WTC11 (cell line): ENCODE results near the gene FABP7. TPM values are rescaled to one million over a fixed set of nuclear protein-coding genes. Genes with fewer than 3 reads are reported as not detected.

Source experiments
- ATAC-seq: fragments of 200-7000 bp; cut with Tn5 transposase; 2 replicates; pipeline ENCODE4 v1.10.0; 2021; ENCODE audit warnings: mild to moderate bottlenecking, moderate library complexity
- CTCF ChIA-PET: fragments of 300-600 bp; sonication (Branson Sonifier 250); formaldehyde crosslinking; loops from one replicate; lab custom pipeline; 2021; ENCODE audit warnings: antibody characterized with exemption; lab: Charles Lee
- POLR2A ChIA-PET: fragments of 350-600 bp; sonication (Branson Sonifier 250); formaldehyde crosslinking; loops from one replicate; lab custom pipeline; 2021; ENCODE audit warnings: antibody characterized with exemption; lab: Charles Lee
- DNase-seq: peaks from one replicate; pipeline ENCODE4 v3.0.0; 2021; ENCODE audit warnings: low spot score
- H3K27ac Mint-ChIP-seq: 2 replicates; pipeline ENCODE4 v1.8.0; 2021; ENCODE audit warnings: mixed read lengths
- H3K27me3 Mint-ChIP-seq: 2 replicates; pipeline ENCODE4 v1.8.0; 2021; ENCODE audit warnings: low read depth, mild to moderate bottlenecking, moderate library complexity, mixed read lengths
- H3K36me3 Mint-ChIP-seq: 2 replicates; pipeline ENCODE4 v1.8.0; 2021; ENCODE audit warnings: mixed read lengths
- H3K4me1 Mint-ChIP-seq: 2 replicates; pipeline ENCODE4 v1.8.0; 2022; ENCODE audit warnings: mixed read lengths
- H3K4me3 Mint-ChIP-seq: 2 replicates; pipeline ENCODE4 v1.8.0; 2021; ENCODE audit warnings: mild to moderate bottlenecking, moderate library complexity, mixed read lengths
- H3K9me3 Mint-ChIP-seq: 2 replicates; pipeline ENCODE4 v1.8.0; 2021; ENCODE audit warnings: mixed read lengths
- ATF1 ChIP-seq: sonication (generic); formaldehyde crosslinking; IDR thresholded peaks from 2 replicates; pipeline ENCODE4 v1.8.1; 2023; ENCODE audit warnings: mild to moderate bottlenecking, moderate library complexity, missing genetic modification reagents
- EMX1 ChIP-seq: fragments of 250-450 bp; sonication (Bioruptor Pico); IDR thresholded peaks from 2 replicates; pipeline ENCODE4 v1.8.0; 2021; ENCODE audit warnings: mild to moderate bottlenecking
- GTF2I ChIP-seq: fragments of 250-450 bp; sonication (Bioruptor Pico); conservative IDR thresholded peaks from 2 replicates; pipeline ENCODE4 v1.4.0; 2021; ENCODE audit warnings: mild to moderate bottlenecking
- JAZF1 ChIP-seq: fragments of 250-450 bp; sonication (Bioruptor Pico); IDR thresholded peaks from 2 replicates; pipeline ENCODE4 v1.9.0; 2021; ENCODE audit warnings: moderate library complexity, mild to moderate bottlenecking, inconsistent platforms
- NFATC4 ChIP-seq: fragments of 250-450 bp; sonication (Bioruptor Pico); IDR thresholded peaks from 2 replicates; pipeline ENCODE4 v1.9.0; 2021; ENCODE audit warnings: mild to moderate bottlenecking
- NFE2L1 ChIP-seq: sonication (generic); formaldehyde crosslinking; IDR thresholded peaks from 2 replicates; pipeline ENCODE4 v1.8.1; 2023; ENCODE audit warnings: missing genetic modification reagents
- NFYB ChIP-seq: sonication (generic); formaldehyde crosslinking; conservative IDR thresholded peaks from 2 replicates; pipeline ENCODE4 v1.8.0; 2022; ENCODE audit warnings: low read depth, missing genetic modification reagents
- NR3C1 ChIP-seq: sonication (generic); formaldehyde crosslinking; conservative IDR thresholded peaks from 2 replicates; pipeline ENCODE4 v1.8.1; 2023; ENCODE audit warnings: low read depth, mild to moderate bottlenecking, missing genetic modification reagents
- ZBTB21 ChIP-seq: sonication (generic); formaldehyde crosslinking; IDR thresholded peaks from 2 replicates; pipeline ENCODE4 v1.8.1; 2023; ENCODE audit warnings: mild to moderate bottlenecking, missing genetic modification reagents, borderline replicate concordance
- ZNF396 ChIP-seq: fragments of 250-450 bp; sonication (Bioruptor Pico); IDR thresholded peaks from 2 replicates; pipeline ENCODE4 v1.8.0; 2021; ENCODE audit warnings: mild to moderate bottlenecking, moderate library complexity, borderline replicate concordance
- total RNA-seq: library from RNA; stranded (reverse); gene quantifications from 3 replicates; pipeline ENCODE4 v1.2.3, GENCODE V29; 2021
- TF ChIP-seq, protein P1 (sequence below): sonication (generic); formaldehyde crosslinking; IDR thresholded peaks from 2 replicates; pipeline ENCODE4 v1.8.0; 2023; ENCODE audit warnings: missing genetic modification reagents, mild to moderate bottlenecking, borderline replicate concordance
- TF ChIP-seq, protein P2 (sequence below): fragments of 250-450 bp; sonication (Bioruptor Pico); IDR thresholded peaks from 2 replicates; pipeline ENCODE4 v1.8.0; 2021; ENCODE audit warnings: mild to moderate bottlenecking
- TF ChIP-seq, protein P3 (sequence below): sonication (generic); formaldehyde crosslinking; IDR thresholded peaks from 2 replicates; pipeline ENCODE4 v1.8.1; 2022; ENCODE audit warnings: low read depth, mild to moderate bottlenecking, moderate library complexity, missing genetic modification reagents, borderline replicate concordance

FABP7 gene
- total RNA-seq, 1 experiment from 2014 or later, result 7.2 TPM

DNA sequence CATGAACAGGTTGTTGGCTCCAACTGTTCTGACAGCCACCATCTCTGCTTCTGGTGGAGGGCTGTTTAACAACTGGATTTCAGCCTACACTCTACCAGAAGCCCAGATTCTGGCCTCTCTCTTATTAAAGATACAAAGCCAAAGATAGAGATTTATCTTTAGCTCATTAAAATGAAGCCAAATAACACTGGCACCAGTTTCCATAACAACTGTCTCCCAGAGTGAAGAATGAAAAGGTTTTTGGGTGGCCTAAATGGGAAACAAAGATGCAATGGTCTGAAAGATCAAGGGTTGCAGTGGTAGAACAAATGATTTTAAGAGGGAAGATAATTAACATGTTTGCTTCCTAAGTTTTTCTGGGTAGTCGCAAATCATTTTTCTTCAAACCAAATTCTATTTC is 6.4 kb downstream of the FABP7 start:
- Mint-ChIP-seq H3K9me3 (no peaks in the 10 kb centered on the region), H3K36me3 (no peaks in the 10 kb centered on the region), H3K27ac (no peak overlapping the region), H3K4me1 (peaks cover 50% of the 10 kb centered on the region), H3K27me3 (peaks cover 44% of the 10 kb centered on the region), H3K4me3 (no peak overlapping the region)
- DNase-seq (no peak), ATAC-seq (no peak)
- POLR2A ChIA-PET, result no interaction called here
- TF ChIP-seq, protein P1, sequence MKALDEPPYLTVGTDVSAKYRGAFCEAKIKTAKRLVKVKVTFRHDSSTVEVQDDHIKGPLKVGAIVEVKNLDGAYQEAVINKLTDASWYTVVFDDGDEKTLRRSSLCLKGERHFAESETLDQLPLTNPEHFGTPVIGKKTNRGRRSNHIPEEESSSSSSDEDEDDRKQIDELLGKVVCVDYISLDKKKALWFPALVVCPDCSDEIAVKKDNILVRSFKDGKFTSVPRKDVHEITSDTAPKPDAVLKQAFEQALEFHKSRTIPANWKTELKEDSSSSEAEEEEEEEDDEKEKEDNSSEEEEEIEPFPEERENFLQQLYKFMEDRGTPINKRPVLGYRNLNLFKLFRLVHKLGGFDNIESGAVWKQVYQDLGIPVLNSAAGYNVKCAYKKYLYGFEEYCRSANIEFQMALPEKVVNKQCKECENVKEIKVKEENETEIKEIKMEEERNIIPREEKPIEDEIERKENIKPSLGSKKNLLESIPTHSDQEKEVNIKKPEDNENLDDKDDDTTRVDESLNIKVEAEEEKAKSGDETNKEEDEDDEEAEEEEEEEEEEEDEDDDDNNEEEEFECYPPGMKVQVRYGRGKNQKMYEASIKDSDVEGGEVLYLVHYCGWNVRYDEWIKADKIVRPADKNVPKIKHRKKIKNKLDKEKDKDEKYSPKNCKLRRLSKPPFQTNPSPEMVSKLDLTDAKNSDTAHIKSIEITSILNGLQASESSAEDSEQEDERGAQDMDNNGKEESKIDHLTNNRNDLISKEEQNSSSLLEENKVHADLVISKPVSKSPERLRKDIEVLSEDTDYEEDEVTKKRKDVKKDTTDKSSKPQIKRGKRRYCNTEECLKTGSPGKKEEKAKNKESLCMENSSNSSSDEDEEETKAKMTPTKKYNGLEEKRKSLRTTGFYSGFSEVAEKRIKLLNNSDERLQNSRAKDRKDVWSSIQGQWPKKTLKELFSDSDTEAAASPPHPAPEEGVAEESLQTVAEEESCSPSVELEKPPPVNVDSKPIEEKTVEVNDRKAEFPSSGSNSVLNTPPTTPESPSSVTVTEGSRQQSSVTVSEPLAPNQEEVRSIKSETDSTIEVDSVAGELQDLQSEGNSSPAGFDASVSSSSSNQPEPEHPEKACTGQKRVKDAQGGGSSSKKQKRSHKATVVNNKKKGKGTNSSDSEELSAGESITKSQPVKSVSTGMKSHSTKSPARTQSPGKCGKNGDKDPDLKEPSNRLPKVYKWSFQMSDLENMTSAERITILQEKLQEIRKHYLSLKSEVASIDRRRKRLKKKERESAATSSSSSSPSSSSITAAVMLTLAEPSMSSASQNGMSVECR (CRISPR knock-in tag), result no peak
- TF ChIP-seq JAZF1, result no peak
- TF ChIP-seq, protein P2, sequence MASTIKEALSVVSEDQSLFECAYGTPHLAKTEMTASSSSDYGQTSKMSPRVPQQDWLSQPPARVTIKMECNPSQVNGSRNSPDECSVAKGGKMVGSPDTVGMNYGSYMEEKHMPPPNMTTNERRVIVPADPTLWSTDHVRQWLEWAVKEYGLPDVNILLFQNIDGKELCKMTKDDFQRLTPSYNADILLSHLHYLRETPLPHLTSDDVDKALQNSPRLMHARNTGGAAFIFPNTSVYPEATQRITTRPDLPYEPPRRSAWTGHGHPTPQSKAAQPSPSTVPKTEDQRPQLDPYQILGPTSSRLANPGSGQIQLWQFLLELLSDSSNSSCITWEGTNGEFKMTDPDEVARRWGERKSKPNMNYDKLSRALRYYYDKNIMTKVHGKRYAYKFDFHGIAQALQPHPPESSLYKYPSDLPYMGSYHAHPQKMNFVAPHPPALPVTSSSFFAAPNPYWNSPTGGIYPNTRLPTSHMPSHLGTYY (CRISPR knock-in tag), result no peak
- TF ChIP-seq ATF1 (CRISPR knock-in tag), result no peak
- CTCF ChIA-PET, result interaction anchor here (2.3 kb wide), 1 partner anchor 53 kb away, joined by 6 read pairs; no protein-coding TSS in a partner anchor

DNA sequence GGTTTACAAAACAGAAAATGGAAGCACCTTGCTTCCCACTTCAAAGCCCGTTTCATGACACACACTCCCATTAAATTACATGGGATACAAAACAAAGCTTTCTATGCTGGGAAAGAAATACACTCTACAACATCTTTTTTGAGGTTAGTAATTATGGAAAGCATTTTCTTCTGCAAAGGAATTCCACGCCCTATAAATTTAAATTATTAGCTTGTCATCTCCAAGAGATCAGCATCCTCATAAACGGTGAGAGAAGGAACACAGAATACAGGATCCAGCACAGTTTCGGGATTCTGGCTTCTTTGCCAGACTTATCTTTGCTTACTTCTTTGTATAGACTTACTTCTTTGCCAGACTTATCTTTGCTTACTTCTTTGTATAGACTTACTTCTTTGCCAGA is 8.2 kb downstream of the FABP7 start:
- CTCF ChIA-PET, result interaction anchor here (2.0 kb wide), 1 partner anchor 177 kb away, joined by 8 read pairs; the partner anchor contains the start of gene PKIB
- Mint-ChIP-seq H3K27ac (no peak overlapping the region), H3K36me3 (no peaks in the 10 kb centered on the region), H3K4me3 (peak overlapping the region; percentile 75; the same call in 1 of the 2 replicates), H3K27me3 (peaks cover 55% of the 10 kb centered on the region), H3K4me1 (peaks cover 55% of the 10 kb centered on the region), H3K9me3 (no peaks in the 10 kb centered on the region)
- no peak for ATAC-seq
- POLR2A ChIA-PET, result interaction anchor here (1.0 kb wide), 1 partner anchor 17 kb away, joined by 3 read pairs; no protein-coding TSS in a partner anchor
- TF ChIP-seq NFE2L1 (CRISPR knock-in tag) (no peak), NR3C1 (CRISPR knock-in tag) (no peak), JAZF1 (no peak), EMX1 (no peak)
- TF ChIP-seq, protein P3, sequence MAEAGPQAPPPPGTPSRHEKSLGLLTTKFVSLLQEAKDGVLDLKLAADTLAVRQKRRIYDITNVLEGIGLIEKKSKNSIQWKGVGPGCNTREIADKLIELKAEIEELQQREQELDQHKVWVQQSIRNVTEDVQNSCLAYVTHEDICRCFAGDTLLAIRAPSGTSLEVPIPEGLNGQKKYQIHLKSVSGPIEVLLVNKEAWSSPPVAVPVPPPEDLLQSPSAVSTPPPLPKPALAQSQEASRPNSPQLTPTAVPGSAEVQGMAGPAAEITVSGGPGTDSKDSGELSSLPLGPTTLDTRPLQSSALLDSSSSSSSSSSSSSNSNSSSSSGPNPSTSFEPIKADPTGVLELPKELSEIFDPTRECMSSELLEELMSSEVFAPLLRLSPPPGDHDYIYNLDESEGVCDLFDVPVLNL, result no peak
- no peak for DNase-seq

DNA sequence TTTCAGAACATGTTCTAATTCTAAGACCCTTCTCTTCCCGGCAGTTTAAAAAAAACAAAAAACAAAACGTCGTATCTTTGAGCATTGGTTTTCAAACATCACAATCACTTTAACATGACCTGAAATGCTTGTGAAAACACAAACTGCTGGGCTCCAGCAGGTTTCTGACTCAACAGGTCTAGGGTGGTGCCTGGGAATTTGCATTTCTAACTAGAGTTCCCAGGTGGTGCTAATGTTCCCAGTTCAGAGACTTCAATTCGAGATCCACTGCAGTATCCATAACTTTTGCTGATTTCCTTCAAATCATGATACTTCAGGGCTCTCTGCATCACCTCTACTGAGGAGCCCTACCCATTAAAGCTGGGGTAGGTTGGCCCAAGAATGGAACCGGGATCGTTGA is 8.7 kb downstream of the FABP7 start:
- H3K4me3 Mint-ChIP-seq, result peak overlapping the region; percentile 75
- TF ChIP-seq ZBTB21 (CRISPR knock-in tag), result no peak
- TF ChIP-seq NFYB, result no peak
- TF ChIP-seq NFE2L1 (CRISPR knock-in tag), result no peak
- TF ChIP-seq GTF2I, result no peak
- TF ChIP-seq, all 79 proteins: peak for 0
- Mint-ChIP-seq H3K27ac (no peak overlapping the region), H3K27me3 (peaks cover 55% of the 10 kb centered on the region), H3K9me3 (no peaks in the 10 kb centered on the region), H3K4me1 (peaks cover 60% of the 10 kb centered on the region), H3K36me3 (no peaks in the 10 kb centered on the region)
- no peak for ATAC-seq
- ChIA-PET CTCF (interaction anchor here (1.2 to 2.0 kb wide), 3 partner anchors 15 to 178 kb away, joined by 3 to 17 read pairs (median 8); partner anchors contain the start of gene PKIB), POLR2A (interaction anchor here (1.0 kb wide), 1 partner anchor 17 kb away, joined by 3 read pairs; no protein-coding TSS in a partner anchor)
- no peak for DNase-seq

DNA sequence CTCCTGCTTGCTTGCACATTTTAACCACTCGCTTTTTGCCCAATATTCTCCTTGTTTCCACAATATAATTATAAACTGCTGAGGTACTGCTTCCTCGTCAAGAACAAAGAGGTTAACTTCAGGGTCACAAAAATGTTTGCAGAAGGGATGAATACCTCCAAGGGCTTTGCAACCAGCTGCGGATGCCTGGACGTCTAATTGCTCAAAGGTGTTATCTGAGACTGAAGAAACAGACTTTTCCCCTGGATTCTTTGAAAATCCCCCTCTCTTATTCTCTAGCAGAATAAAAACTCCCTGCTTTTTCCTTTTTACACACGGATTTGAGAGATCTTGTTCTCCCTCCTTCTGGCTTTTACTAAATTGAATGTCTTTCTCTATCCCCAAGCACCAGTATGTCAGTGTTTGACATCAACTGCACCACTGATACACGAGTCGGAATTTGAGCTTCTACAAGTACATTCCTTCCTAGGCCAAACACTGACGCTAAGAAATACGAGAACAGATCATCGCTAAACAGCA is 9.2 kb downstream of the FABP7 start:
- peak overlapping the region; percentile 71 for H3K27ac Mint-ChIP-seq
- CTCF ChIA-PET, result interaction anchor here (0.6 to 2.0 kb wide), 17 partner anchors 8 to 297 kb away, joined by 3 to 17 read pairs (median 4); partner anchors contain the start of gene PKIB

More for the DNA sequence above, 9.2 kb downstream of the FABP7 start:
- TF ChIP-seq NFYB, result no peak
- no peak for TF ChIP-seq NFATC4 (CRISPR knock-in tag)
- no peak for TF ChIP-seq ATF1 (CRISPR knock-in tag)
- TF ChIP-seq ZNF396 (CRISPR knock-in tag), result no peak
- TF ChIP-seq, all 79 proteins: peak for 0
- H3K36me3 Mint-ChIP-seq, result no peaks in the 10 kb centered on the region
- POLR2A ChIA-PET, result interaction anchor here (0.7 to 1.7 kb wide), 2 partner anchors 51 to 87 kb away, joined by 3 to 5 read pairs; no protein-coding TSS in a partner anchor
- peaks cover 59% of the 10 kb centered on the region for H3K4me1 Mint-ChIP-seq
- H3K27me3 Mint-ChIP-seq, result peaks cover 52% of the 10 kb centered on the region
- ATAC-seq (no peak), DNase-seq (no peak)
- H3K4me3 Mint-ChIP-seq, result peak overlapping the region; percentile 75
- H3K9me3 Mint-ChIP-seq, result no peaks in the 10 kb centered on the region
